HepG2 (cell line): ENCODE measurements around the gene IZUMO2. TPM values are rescaled to one million over a fixed set of nuclear protein-coding genes. Genes with fewer than 3 reads are reported as not detected.
A peak's percentile ranks its signal among the peaks of the same experiment; 100 is the strongest.

Source experiments
- ATAC-seq: fragments of 200-7000 bp; cut with Tn5 transposase; 3 replicates; pipeline ENCODE4 v1.9.1; 2020; ENCODE audit warnings: mild to moderate bottlenecking, moderate library complexity
- BruUV-seq: library from RNA; stranded (reverse); fragments of 400-500 nt; replicated peaks from 2 replicates; lab custom pipeline; 2021; lab: Mats Ljungman, UMichigan
- CTCF ChIA-PET: fragments of 300-600 bp; formaldehyde crosslinking; extraction: SDS; loops from one replicate; lab custom pipeline; 2021; ENCODE audit warnings: low total read pairs, inconsistent platforms, low intra/inter-chr PET ratio; lab: Yijun Ruan, JAX
- POLR2A ChIA-PET: fragments of 350-600 bp; sonication (Branson Sonifier 250); formaldehyde crosslinking; loops from one replicate; lab custom pipeline; 2020; ENCODE audit warnings: antibody characterized with exemption, inconsistent platforms; lab: Yijun Ruan, JAX
- DNase-seq: peaks from one replicate; pipeline ENCODE4 v3.0.0-alpha.2; 2015; ENCODE audit warnings: low spot score
- FAIRE-seq: peaks from 3 replicates; lab custom pipeline; 2011; peaks lifted over from hg19 to GRCh38; lab: Jason Lieb, UNC
- H2AFZ ChIP-seq: one replicate; pipeline ENCODE4 v1.6.1; 2011; ENCODE audit warnings: low read length, inconsistent platforms
- H3K27ac ChIP-seq: fragments of 300-600 bp; 3 replicates; pipeline ENCODE4 v1.8.0; 2011; ENCODE audit warnings: mixed run types, mild to moderate bottlenecking, mixed read lengths, low read length, inconsistent platforms; ENCODE audit not compliant: insufficient read depth; ENCODE audit errors: extremely low read length
- H3K27me3 ChIP-seq, 2 experiments: fragments of 200-600 bp in 1 of 2; 2 replicates in 1 of 2; 3 replicates in 1 of 2; pipeline versions ENCODE4 v1.6.0 to v1.8.0; 2011; ENCODE audit warnings: low read length in 2 of 2, mild to moderate bottlenecking in 2 of 2, moderate library complexity in 2 of 2, inconsistent platforms in 1 of 2; ENCODE audit not compliant: insufficient read depth in 2 of 2, control insufficient read depth in 1 of 2
- H3K36me3 ChIP-seq, 2 experiments: fragments of 200-600 bp in 1 of 2; replicated peaks in 1 of 2; 2 replicates in 1 of 2; 3 replicates in 1 of 2; pipeline versions ENCODE4 v1.5.1 to v1.8.0; 2011; ENCODE audit warnings: low read length in 2 of 2, inconsistent platforms in 1 of 2; ENCODE audit not compliant: insufficient read depth in 2 of 2, control insufficient read depth in 1 of 2
- H3K4me1 ChIP-seq: 2 replicates; pipeline ENCODE4 v1.5.1; 2012; ENCODE audit warnings: low read length, inconsistent platforms; ENCODE audit not compliant: insufficient read depth
- H3K4me2 ChIP-seq: 2 replicates; pipeline ENCODE4 v1.6.0; 2011; ENCODE audit warnings: low read depth, low read length, inconsistent platforms
- H3K4me3 ChIP-seq, 3 experiments: fragments of 200-600 bp in 1 of 3; sonication (generic), shearing (Covaris generic) in 1 of 3; replicated peaks in 1 of 3; 2 replicates each; pipeline ENCODE4 v1.5.1; 2011 to 2016; ENCODE audit warnings: low read length in 3 of 3, inconsistent platforms in 2 of 3, low read depth in 2 of 3, mild to moderate bottlenecking in 2 of 3, control low read depth in 1 of 3, mixed read lengths in 1 of 3; ENCODE audit not compliant: insufficient read depth in 1 of 3
- H3K79me2 ChIP-seq: one replicate; pipeline ENCODE4 v1.6.1; 2011; ENCODE audit warnings: low read length, inconsistent platforms; ENCODE audit not compliant: insufficient read depth
- H3K9ac ChIP-seq: 2 replicates; pipeline ENCODE4 v1.6.0; 2011; ENCODE audit warnings: mild to moderate bottlenecking, low read depth, low read length, inconsistent platforms; ENCODE audit not compliant: insufficient read depth
- H3K9me3 ChIP-seq: 2 replicates; pipeline ENCODE4 v1.5.1; 2012; ENCODE audit warnings: mild to moderate bottlenecking, low read length
- H4K20me1 ChIP-seq: 2 replicates; pipeline ENCODE4 v1.6.0; 2011; ENCODE audit warnings: inconsistent platforms, mild to moderate bottlenecking, low read length, moderate library complexity; ENCODE audit not compliant: insufficient read depth
- ZBTB40 ChIP-seq, 2 experiments: fragments of 450-650 bp in 1 of 2; sonication (generic) in 1 of 2; formaldehyde crosslinking in 1 of 2; IDR thresholded peaks; 2 replicates each; pipeline versions ENCODE4 v1.6.1 to v1.8.0; 2016 to 2022; ENCODE audit warnings: antibody characterized with exemption in 1 of 2, mild to moderate bottlenecking in 1 of 2, missing genetic modification reagents in 1 of 2
- ZKSCAN1 ChIP-seq: fragments of 150-350 bp; IDR thresholded peaks from 2 replicates; pipeline ENCODE4 v1.6.1; 2014; ENCODE audit warnings: low read length
- ZNF607 ChIP-seq: sonication (generic); formaldehyde crosslinking; IDR thresholded peaks from 2 replicates; pipeline ENCODE4 v1.5.1; 2020; ENCODE audit warnings: missing genetic modification reagents, mild to moderate bottlenecking, borderline replicate concordance
- ZNF7 ChIP-seq: IDR thresholded peaks from 2 replicates; pipeline ENCODE4 v1.6.1; 2016; ENCODE audit warnings: missing biosample characterization, missing genetic modification reagents
- WGBS: methylation state at CpG from one replicate; pipeline ENCODE4 v1.1.6; 2017; ENCODE audit warnings: low lambda C conversion rate; 5-methylcytosine and 5-hydroxymethylcytosine counted together
- in situ Hi-C: cut with HindIII; loops from 2 replicates; pipeline ENCODE4 v1.10.0; 2017; ENCODE audit warnings: low pct_unique_long_range_greater_than_20kb; ENCODE audit not compliant: extremely low pct_ligation_motif_present
- intact Hi-C: fragments of 100-400 bp; cut with micrococcal nuclease; formaldehyde crosslinking; loops from one replicate; pipeline ENCODE4 v1.10.0; 2022; ENCODE audit not compliant: unreplicated experiment
- polyA plus RNA-seq, 8 experiments: library from polyadenylated mRNA; depleted of rRNA in 3 of 8; stranded (reverse) in 7 of 8; unstranded in 1 of 8; fragments of >200 nt; fragmentation: Illumina TruSeq in 4 of 8; extraction: Trizol in 4 of 8; gene quantifications; 2 replicates each; pipeline versions ENCODE4 v1.2.1 to v1.2.3, GENCODE V29; 2011 to 2016; ENCODE audit warnings: low read depth in 4 of 8, missing spikeins in 1 of 8, mixed read lengths in 1 of 8; ENCODE audit not compliant: insufficient read depth in 1 of 8
- total RNA-seq, 5 experiments: library from RNA; depleted of rRNA; stranded (reverse); fragments of >200 nt; fragmentation: Illumina TruSeq; extraction: Trizol; gene quantifications; 2 replicates each; pipeline ENCODE4 v1.2.3, GENCODE V29; 2016; ENCODE audit warnings: low read depth in 1 of 5

Gene IZUMO2
- total and polyA plus RNA-seq, 2 of the 13 experiments (the other 11 are each of a cell fraction or from before 2014, with no cell fraction given): not detected

GRCh38 chr19:50198431-50199258 is 35.6 kb upstream of the IZUMO2 start:
- no TSS peak for BruUV-seq
- H3K27ac ChIP-seq: no peak overlapping the region
- ChIA-PET POLR2A (no interaction called here), CTCF (no interaction called here)
- H3K36me3 ChIP-seq: no peaks in the 10 kb centered on the region
- in situ Hi-C loops: no loop called here
- ATAC-seq (no peak), FAIRE-seq (no peak), DNase-seq (no peak)
- WGBS: 8% methylated on average over 7 of the region's 7 CpGs
- no peak for TF ChIP-seq ZNF607 (CRISPR knock-in tag)
- TF ChIP-seq ZKSCAN1: peak; percentile 54; the same call in 1 of the 2 replicates
- peak; percentile 46 for TF ChIP-seq ZBTB40 (IDR thresholded peaks at IDR 0.05)
- peak; percentile 57 for TF ChIP-seq ZBTB40 (CRISPR knock-in tag; IDR thresholded peaks at IDR 0.05)
- no peak for TF ChIP-seq ZNF7 (CRISPR knock-in tag)
- H2AFZ ChIP-seq: no peak overlapping the region
- no peak overlapping the region for H3K4me3 ChIP-seq
- no peaks in the 10 kb centered on the region for H3K9me3 ChIP-seq
- H3K27me3 ChIP-seq: peaks cover 0 to 4% of the 10 kb centered on the region in 2 experiments; a peak in 3 of 5 replicates
- H3K4me2 ChIP-seq: no peak overlapping the region
- H4K20me1 ChIP-seq: no peaks in the 10 kb centered on the region
- no peaks in the 10 kb centered on the region for H3K79me2 ChIP-seq
- intact Hi-C loops: no loop called here
- no peak overlapping the region for H3K9ac ChIP-seq
- H3K4me1 ChIP-seq: peaks cover 11% of the 10 kb centered on the region
